Stimulated activated CD4-positive, alpha-beta T cell treated with anti-CD3 and anti-CD28 coated beads, Interleukin-4, amount 100 ng/mL, for 48 hours (primary cell): ENCODE measurements around the gene PDGFD.

Experiments used
- DNase-seq, 2 donors: peaks; one replicate each; pipeline ENCODE4 v3.0.0-alpha.2; 2020; ENCODE audit warnings: low read depth in 2 of 2

Gene PDGFD

DNA sequence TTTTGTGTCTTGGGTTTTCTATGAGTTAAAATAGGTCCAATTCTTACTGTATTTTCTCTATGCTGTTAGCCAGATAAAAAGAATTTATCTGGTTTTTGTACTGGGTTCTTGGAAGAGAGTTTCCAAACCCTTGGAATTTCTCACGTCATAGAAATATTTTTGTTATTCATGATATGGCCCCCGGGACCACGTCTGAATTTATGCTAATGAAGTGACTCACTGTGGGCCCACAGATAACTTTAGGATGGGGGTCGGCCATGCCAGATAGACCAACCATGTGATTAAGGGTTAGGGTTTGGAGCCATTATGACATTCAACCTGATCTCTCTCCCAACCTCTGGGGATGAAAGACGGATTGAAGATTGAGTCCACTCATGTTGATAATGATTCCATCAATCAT lies 163.1 kb downstream of the PDGFD start:
- no peak for DNase-seq

DNA sequence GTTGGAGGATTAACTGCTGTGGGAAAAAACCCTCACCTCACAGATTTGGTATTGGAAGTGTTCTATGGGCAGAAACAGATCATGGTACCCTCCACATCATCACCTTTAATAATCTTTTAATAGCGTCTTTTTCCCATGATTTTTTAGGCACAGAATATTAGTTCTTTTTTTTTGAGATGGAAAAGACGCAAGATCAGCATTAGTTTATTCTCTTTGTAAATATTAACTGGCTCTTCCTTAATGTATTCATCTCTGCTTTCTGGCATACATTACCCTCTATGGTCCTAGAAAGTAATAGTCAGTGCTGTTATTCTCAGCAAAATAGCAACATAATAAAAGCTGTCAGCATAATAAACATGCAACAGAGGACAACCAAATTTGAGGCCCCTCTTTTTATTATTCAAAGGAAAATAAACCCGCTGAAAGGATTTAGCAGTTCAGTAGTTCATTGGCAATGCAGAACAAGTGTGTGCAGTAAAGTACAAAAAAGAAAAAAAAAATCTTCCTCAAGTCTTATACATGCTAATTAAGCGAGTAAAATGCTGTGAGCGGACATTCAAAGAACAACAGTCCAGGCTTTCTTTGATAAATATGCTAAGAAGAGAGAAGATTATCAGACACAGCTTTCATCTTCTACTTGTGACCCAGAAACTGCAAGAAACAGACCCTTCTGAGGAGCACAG lies 165.0 kb downstream of the PDGFD start:
- DNase-seq = no peak

DNA sequence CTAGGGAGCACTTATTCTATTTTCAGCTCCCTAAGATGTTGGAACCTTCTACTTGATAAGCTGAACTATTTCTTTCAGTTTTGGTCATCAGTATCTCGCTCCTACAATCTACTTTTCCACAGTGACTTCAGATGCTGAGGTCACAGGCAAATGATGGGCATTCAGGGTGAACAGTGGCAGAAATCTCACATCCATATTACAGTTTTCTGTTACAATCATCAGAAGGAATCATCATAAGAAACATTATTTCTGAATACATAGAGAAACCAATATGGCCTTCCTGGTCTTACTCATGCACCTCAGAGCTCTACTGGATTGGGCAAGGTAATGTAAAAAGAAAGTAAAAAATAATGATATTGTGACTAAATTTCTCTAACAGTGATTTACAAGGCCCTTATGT lies 166.9 kb downstream of the PDGFD start:
- DNase-seq = no peak

DNA sequence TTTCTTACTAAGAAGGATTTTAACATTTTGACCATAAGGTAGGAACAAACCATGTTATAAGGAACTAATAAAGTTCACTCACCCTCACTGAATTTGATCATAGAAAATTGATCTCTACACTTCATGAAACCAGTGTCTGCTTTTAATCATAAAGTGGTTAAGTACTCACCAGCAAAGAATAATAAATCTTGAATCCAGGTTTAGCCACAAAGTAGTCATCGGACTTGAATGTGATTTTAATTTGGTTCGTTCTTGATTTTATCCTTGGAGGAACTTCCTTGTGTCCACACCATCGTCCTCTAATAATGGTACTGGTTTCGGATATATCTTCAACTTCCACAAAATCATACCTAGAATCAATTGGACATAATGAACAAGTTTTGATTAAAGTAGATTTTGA lies 168.1 kb downstream of the PDGFD start:
- DNase-seq = no peak

DNA sequence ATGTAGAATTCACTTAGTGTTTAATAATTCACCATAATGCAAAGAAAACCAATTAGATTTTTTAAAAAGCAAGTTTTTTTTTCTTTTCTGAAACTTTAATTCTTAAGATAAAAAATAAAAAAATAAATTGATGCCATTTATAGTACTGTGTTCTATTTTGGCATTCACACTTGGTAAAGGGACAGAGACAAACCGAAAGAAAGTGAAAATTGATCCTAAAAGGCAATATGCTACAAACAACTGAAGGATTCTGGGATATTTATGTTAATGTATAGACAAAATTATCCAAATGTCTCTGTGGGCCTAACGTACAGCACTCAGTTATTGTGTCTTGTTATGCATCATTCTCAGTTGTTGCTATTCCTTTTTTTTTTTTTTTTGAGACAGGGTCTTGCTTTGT lies 169.4 kb downstream of the PDGFD start:
- no peak for DNase-seq

DNA sequence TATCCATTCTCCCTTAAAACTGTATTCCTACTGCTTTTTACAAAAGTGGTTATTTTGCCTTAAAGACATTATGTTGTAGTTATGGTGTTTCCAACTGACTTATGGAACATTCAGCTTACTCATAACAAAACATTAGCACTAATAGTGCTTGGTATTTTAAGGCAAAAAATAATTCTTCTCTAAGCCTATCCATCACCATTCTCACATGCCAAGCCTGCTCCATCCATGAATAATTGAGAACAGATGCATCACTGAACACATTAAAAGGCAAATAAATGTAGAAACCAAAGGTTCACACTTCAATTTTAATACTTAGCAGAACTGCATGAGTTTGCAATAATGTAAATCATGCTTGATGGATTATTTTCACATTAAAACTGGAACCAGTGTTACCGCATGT lies 169.9 kb downstream of the PDGFD start:
- no peak for DNase-seq

DNA sequence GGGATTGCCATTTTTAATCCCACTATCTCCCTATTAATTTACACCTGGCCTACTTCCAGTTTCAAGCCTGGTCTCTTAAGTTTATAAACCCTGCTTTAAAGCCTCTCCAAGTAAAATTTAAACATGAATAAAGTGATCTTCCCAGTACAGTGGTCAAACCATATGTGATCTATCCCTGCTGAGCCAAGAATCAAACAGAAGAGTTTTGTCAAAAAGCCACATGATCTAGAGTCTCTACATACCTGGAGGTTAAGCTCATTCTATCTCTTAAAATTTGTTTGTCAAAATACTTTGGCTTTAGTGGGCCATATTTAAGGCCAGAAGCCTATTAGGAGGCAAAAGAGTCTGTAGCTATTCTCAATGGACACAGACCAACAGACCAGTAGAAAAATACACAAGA lies 170.4 kb downstream of the PDGFD start:
- no peak for DNase-seq

DNA sequence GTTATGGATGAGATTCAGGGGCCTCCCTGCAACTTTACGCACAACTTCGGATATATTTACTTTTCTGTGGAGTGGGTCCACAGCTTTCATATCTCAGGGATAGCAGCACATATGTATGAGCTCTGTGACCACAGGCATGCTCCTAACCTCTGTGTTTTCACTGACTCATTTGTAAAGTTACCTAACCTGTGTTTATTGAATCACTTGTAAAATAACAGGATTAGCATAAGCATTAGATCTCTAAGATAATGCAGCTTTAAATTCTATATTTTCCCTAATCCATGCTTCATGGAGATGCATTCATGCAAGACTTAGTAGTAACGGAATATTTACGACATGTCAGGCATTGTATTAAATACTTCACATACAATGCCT lies 175.4 kb downstream of the PDGFD start:
- DNase-seq = no peak

DNA sequence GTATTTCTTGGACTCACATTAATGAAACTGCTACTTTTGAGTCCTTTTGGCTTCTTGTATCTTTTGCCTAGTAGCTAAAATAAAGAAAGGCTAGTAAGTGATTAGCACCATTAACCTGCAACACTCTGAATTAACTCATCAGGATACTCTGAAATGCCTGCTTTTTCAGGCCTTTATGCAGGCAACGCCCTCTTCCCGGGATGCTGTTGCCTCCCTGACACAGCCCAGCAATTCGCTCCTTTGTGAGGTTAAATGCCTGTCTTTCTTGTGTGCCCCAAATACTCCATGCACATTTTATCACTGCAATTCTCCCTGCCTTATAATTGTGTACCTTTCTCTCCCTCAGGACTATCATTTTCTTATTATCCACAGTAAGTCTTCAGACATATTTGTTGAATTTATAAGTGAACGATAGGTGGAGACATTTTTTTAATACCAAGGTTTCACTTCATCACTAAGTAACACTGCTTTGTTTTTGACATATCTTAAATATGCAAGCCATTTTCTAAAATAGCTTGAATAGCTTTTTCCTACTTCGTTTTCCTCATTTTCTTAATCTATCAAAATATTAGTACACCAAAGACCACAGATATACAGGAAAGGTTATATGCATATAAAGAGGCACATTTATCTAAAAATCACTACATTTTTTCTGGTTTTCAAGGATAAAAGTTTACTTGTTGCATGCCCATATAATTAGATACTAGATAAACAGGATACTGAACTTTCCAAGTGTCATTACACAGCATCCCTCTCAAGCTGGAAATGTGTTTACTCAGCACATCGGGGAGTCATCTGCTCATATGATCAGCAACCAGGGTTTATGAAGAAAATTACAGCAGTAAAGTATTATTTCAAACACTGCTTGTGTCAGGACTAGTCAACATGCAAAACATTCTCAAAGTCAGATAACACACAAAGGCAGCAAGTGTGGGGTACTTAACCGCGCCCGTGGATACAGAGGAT lies 176.0 kb downstream of the PDGFD start:
- no peak for DNase-seq

DNA sequence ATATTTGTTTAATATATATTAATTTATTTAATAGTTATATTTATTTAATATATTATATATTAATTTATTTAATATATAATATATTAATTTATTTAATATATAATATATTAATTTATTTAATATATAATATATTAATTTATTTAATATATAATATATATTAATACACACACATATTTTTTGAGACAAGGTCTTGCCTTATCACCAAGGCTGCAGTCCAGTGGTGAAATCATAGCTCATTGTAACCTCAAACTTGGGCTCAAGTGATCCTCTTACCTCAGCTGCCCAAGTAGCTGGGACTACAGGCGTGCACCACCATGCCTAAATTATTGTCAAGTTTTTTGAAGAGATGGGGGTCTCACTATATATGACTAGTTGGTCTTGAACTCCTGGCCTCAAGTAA lies 178.9 kb downstream of the PDGFD start:
- DNase-seq = no peak

DNA sequence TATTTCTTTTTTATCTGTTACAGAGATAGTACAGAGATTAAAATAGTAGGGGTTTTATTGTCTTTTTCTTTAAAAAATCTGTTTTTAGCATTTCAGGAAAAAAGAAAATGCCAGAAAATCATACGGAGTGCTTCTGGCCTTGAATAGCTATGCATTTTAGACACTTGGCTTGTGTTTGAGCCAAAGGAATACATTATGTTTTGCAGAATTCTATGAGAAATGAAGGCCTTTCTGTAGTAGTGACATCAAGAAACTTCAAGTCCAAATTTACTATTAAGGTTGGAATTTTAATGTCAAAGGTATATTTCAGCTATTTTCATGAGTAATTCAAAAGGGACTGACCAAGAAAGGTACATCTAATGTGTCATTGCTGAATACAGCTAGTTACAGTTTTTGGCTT lies 183.8 kb downstream of the PDGFD start:
- DNase-seq = no peak

DNA sequence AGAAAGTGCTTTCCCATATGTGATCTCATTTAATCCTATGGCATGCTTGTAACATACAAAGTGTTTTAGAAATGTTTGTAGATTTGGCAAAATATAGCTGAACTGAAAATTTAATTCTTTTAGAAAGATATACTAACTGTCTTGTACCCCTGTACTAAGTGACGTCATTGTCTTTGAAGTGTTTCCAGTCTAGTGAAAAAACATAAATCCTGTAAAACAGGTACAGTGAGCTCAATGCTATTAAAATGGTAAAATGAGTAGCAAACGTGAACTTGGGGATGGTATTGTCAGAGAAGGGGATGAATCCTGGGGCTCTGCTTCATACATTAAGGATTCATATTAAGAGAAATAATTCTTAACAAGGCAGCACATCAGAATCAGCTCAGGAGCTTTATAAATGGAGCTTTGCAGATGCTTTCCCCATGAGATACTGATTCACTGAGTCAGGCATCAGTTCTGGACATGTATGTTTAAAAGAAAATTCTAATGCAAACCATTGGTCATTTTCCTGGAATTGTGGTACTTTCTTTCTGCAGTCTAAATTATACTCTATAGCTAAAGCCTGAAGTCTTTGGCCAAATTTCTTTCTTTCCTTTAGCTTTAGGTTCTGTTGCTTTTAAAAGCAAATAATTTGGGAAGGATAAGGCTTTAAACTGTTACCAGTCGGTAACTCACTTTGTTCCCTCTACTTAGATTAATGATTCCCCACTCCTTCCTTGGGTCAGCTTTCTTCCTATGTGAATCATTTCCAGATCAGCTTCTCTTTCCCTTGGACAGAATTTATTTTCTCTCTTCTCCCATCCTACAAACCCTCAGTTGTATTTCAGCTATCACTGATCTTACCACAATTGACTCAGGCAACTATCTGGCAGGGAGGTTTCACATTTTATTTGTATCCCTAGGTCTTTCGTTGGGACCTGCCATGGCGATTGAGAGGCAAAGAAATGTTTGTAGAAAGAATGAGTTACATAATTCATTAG lies 185.0 kb downstream of the PDGFD start:
- DNase-seq = no peak

DNA sequence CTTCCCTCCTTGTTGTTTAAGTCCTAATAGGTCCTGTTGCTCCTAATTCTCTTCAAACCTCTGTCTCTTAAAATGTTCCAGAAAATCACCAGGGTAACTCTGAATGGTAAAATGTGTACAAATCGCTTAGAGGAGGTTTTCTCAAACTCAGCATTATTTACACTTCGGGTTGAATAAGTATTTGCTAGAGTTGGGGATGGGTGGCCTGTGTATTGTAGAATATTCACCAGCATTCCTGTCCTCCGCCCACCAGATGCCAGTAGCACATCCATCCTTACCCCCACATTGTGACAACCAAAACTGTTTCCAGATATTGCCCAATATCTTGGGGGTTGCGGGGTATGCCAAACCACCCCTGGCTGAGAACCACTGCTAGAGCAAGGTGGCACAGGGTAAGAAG lies 191.9 kb downstream of the PDGFD start:
- no peak for DNase-seq

DNA sequence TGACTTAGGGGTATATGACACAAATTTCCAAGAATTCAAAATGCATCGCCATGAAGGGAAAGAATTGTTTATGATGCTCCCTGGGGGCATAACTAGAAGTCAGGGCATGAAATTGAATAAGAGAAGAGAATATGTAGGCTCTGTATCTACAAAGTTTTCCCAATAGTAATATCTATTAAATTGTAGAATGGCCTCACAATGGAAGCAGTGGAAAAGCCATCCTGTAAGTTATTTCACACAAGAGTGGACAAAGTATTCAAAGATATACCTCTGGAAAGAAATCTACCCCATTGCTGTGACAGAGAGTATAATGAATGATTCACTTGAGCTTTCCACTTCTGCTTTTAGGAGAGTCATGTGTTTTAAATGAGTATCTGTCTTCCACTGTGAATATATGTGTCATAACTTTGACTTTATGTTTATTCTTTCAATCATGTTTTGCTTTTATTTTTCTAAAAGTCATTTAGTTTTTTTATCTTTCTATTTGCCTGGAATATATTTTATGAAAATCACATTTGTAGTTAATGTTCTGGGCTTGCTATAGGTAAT lies 193.2 kb downstream of the PDGFD start:
- DNase-seq = no peak

DNA sequence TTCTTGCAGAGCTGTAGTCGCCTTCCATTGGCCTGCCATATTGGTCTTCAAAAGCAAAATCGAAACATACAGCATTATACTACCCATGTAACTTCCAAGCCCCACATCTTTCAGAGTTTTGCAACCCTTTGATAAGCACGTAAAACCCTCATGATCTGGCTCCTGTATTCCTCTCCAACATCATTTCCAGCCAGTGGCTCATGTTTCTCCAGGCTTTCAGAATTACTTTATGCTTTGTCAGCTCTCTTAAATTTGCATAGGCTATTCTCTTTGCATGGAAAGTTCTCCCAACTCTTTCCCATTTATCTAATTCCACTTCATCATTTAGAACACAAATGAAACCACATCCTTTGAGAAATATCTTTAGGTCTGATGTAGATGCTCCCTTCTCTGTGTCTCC lies 195.3 kb downstream of the PDGFD start:
- no peak for DNase-seq

DNA sequence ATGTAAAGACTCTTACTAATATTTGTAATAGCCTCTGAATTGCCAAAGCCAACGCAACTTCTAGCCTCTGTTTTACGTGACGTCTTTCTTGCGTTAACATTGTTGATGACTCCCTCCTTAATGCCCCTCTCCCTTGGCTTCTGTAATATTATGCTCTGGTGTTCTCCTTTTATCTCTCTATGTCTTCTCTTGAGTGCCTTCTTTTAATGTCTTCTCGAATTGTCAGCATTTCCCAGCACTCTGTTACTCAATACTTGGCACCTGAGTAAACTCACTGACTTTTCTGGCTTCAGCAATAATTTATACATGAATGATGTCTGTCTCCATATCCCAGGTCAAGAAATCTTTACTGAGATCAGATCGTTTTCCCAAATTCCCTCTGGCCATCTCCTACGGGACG lies 196.0 kb downstream of the PDGFD start:
- no peak for DNase-seq

DNA sequence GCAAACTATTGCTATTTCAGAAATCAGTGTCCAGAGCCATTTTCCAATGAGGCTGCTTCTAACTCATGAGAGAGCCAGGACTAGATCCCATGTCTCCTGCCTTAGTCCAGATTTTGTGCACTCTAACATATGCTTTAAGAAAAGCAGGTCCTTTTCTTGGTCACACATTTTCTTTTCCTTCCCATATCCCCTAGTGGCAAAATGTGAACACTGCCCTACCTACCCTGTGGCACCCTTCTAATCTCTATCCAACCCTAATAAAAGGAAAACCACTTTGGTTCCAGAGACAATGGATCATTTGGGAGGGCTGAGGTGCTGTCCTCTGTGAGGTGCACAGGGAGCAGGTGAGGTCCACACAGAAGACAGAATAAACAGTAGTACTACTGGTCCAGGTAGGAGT lies 199.6 kb downstream of the PDGFD start:
- no peak for DNase-seq

DNA sequence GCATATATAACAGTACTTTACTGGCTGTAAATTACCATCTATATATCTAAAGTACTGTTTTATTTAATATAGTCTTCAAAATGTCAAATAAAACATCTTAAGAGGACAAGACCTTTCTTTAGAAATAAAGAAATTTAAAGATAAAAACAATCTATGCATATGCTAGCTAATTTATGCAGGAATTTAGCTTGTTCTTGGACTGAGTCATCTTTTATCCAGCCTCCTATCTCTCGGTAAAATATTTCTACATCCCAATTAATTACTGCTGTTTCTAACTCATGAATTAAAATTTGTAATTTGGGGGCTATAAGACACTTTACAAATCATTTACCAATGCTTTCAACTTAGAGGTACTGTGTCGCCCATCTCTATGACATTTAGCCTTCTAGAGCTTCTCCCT lies 200.3 kb downstream of the PDGFD start:
- DNase-seq = no peak

DNA sequence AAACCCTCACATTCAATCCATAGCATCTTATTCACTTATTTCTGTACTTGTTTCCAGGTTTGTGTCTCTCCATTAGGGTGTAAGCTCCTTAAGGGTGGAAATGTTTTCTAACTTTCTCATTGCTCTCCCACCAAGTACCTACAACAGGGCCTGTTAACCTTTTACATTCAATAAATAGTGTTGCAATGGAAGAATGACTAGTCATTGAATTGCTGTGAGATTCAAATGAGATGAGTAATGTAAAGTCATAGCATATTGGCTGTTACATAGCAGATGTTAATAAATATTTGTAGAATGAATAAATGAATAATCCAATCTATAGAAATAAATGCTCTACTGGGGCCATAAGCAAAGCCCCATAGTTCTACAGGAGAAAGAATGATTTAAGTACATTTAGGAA lies 202.9 kb downstream of the PDGFD start:
- DNase-seq = no peak

DNA sequence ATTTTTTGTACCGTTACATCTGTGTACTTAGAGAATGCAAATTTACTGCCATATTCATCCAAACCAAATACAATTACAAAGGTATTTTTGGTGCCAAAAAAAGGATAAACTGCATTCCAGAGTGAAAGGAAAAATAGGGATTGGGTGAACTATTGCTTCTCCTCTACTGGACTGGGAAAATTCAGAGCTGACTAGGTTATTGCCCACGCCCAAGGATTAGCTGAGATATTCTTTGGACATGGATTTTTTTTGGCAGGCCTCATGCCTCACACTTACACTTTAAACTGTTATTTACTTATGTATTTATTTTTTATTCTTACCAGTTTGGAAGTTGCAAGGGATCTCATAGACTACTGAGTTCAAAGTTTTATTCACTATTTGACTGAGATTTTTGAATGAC lies 203.8 kb downstream of the PDGFD start:
- DNase-seq = no peak

DNA sequence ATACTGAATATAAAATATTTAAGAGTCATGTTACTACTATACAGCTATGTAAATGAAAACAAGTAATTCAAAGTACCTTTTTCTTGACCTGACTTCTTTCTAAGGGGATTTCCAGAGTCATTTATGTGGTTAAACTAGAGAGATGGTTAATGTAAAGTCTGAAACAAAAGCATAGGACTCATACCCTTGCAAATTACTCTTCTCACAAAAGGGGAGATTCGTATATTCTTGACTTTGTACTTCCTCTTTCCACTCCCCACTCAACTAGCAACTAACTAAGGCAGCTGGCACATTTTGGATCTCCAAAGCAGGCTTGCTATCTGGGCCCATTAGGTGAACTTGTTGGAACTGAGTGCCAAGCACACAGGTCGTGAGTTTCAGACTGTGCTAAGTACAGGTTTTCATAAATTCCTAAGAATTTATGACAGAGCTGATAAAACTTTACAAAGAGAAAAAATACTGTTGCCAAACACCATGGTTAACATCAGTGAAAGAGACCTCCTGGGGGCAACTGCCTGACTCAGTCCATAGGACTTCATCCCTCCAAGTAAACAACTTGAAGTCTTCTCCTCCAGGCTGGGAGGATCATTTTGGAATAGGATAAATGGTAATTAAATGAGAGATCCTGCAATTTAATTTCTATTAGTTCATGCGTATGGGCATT lies 204.5 kb downstream of the PDGFD start:
- DNase-seq = no peak
